ENCODE measurements around the gene RFX1.

DNA sequence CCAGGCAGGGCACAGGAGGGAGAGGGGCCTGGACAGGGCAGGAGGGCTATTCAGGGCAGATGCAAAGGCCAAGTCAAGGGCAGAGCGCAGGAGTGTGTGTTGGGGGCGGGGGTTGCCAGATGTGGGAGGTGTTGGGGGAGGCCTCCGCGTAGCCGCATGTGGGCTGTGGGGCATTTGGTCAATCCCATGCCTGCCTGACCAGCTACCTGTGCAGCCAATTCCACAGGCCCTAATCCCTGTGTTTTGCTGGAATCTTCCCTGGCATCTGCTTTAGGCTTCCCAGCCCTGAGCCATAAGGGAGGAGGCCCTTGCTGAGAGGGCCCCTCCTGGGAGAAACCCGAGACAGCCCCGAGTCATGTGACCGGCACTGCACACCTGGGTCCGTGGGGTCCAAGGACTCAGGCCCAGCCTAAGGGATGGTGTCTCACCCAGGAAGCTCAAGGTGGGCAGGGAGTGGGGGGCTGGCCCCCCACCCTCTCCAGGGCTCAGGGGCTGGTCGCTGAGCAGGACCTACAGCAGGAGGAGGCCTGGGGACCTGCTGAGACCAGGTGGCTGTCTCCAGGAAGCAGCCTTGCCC is 20.3 kb downstream of the RFX1 start:
- TF ChIP-seq EZH2 (IDR thresholded peaks at IDR 0.05) = no peak
- TF ChIP-seq FOXP2 (optimal IDR thresholded peaks at IDR 0.05; ENCODE audit: control extremely low read depth, extremely low read length, insufficient read depth) = no peak
